ENCODE data around the gene LILRB4.
"Not testable (repeated sequence)": the region's sequence is repeated elsewhere in the genome, so short reads cannot be mapped to it uniquely, and the experiment has no call there.

Gene LILRB4

DNA sequence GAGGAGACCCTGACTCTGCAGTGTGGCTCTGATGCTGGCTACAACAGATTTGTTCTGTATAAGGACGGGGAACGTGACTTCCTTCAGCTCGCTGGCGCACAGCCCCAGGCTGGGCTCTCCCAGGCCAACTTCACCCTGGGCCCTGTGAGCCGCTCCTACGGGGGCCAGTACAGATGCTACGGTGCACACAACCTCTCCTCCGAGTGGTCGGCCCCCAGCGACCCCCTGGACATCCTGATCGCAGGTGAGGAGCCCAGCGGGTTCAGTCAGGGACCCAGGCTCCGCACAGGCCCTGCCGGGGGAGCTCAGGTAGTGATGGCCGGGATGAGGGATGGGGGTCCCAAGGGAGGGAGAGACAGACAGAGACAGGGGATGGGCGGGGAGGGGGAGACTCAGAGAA is 30.3 kb upstream of the LILRB4 start:
- not testable (repeated sequence) for ATAC-seq (ENCODE audit: low read depth); H3K4me3 ChIP-seq (ENCODE audit: severe bottlenecking); H3K27me3 ChIP-seq (ENCODE audit: insufficient read depth, poor library complexity, severe bottlenecking); H3K9me3 ChIP-seq (ENCODE audit: severe bottlenecking); H3K27ac ChIP-seq (ENCODE audit: poor library complexity, severe bottlenecking); H3K4me1 ChIP-seq (ENCODE audit: insufficient read depth, poor library complexity, severe bottlenecking); H3K36me3 ChIP-seq (ENCODE audit: low read depth); DNase-seq (ENCODE audit: low spot score)

DNA sequence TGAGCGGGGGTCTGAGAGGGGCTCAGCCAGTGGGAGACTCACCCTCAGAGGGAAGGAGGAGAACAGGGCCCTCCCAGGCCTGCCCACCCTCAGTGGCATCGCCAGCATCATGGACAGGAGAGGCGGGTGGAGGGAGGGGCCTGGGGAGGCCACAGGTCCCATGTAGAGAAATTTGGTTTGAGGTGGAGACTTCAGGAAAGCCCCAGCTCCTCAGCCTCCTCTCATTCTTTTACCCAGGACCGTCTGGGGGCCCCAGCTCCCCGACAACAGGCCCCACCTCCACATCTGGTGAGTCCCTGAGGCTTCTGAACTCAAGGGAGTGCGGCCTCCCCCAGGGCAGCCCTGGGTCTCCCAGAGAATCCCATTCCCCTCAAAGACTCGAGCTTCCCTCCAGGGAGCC is 29.4 kb upstream of the LILRB4 start:
- no peaks in the 10 kb centered on the region for H3K4me1 ChIP-seq (ENCODE audit: insufficient read depth, poor library complexity, severe bottlenecking)
- DNase-seq (ENCODE audit: low spot score), result no peak
- TF ChIP-seq, protein P1, sequence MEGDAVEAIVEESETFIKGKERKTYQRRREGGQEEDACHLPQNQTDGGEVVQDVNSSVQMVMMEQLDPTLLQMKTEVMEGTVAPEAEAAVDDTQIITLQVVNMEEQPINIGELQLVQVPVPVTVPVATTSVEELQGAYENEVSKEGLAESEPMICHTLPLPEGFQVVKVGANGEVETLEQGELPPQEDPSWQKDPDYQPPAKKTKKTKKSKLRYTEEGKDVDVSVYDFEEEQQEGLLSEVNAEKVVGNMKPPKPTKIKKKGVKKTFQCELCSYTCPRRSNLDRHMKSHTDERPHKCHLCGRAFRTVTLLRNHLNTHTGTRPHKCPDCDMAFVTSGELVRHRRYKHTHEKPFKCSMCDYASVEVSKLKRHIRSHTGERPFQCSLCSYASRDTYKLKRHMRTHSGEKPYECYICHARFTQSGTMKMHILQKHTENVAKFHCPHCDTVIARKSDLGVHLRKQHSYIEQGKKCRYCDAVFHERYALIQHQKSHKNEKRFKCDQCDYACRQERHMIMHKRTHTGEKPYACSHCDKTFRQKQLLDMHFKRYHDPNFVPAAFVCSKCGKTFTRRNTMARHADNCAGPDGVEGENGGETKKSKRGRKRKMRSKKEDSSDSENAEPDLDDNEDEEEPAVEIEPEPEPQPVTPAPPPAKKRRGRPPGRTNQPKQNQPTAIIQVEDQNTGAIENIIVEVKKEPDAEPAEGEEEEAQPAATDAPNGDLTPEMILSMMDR (IDR thresholded peaks at IDR 0.05; ENCODE audit: poor library complexity, severe bottlenecking), result no peak
- H3K27ac ChIP-seq (ENCODE audit: poor library complexity, severe bottlenecking), result no peak overlapping the region
- H3K27me3 ChIP-seq (ENCODE audit: insufficient read depth, poor library complexity, severe bottlenecking), result peaks cover 4% of the 10 kb centered on the region
- no peaks in the 10 kb centered on the region for H3K36me3 ChIP-seq (ENCODE audit: low read depth)
- ATAC-seq (ENCODE audit: low read depth), result no peak
- H3K4me3 ChIP-seq (ENCODE audit: severe bottlenecking), result no peak overlapping the region
- H3K9me3 ChIP-seq (ENCODE audit: severe bottlenecking), result no peaks in the 10 kb centered on the region

DNA sequence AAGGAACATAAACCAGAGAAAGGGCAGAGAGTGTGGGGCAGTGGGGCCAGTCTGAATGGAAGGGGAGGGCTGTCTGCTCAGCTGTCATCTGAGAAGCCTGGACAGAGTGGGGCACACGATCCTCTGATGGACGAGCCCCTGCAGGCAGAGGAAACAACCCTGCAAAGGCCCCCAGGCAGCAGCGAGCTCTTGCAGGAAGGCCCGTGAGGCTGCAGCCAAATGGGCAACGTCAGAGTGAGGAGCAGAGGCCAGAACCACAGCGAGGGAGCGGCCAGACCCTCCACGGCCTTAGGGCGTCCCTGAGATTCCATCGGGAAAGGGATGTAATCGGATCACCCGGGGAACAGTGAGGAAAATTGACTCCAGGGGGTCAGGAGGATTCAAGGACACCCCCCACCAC is 26.7 kb upstream of the LILRB4 start:
- H3K9me3 ChIP-seq (ENCODE audit: severe bottlenecking); H3K4me3 ChIP-seq (ENCODE audit: severe bottlenecking); H3K27me3 ChIP-seq (ENCODE audit: insufficient read depth, poor library complexity, severe bottlenecking); H3K27ac ChIP-seq (ENCODE audit: poor library complexity, severe bottlenecking); ATAC-seq (ENCODE audit: low read depth); H3K4me1 ChIP-seq (ENCODE audit: insufficient read depth, poor library complexity, severe bottlenecking); H3K36me3 ChIP-seq (ENCODE audit: low read depth); DNase-seq (ENCODE audit: low spot score): not testable (repeated sequence)

DNA sequence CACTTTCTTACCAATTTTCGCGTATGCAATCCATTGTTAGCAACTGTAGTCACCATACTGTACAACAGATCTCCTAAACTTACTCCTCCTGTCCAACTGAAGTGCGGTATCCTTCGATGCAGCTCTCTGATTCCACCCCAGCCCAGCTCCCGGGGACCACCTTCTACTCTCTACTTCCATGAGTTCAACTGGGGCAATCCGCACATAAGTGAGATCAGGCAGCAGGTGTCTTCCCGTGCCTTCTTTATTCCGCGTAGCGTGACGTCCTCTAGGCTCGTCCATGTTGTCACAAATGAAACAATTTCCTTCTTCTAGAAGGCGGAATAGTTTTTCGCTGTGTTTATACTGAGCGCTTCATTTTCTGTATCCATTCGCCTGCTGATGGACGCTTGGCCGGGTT is 24.1 kb upstream of the LILRB4 start:
- Histone ChIP-seq H3K4me1 (ENCODE audit: insufficient read depth, poor library complexity, severe bottlenecking) (no peaks in the 10 kb centered on the region), H3K4me3 (ENCODE audit: severe bottlenecking) (no peak overlapping the region), H3K9me3 (ENCODE audit: severe bottlenecking) (no peaks in the 10 kb centered on the region), H3K36me3 (ENCODE audit: low read depth) (no peaks in the 10 kb centered on the region), H3K27me3 (ENCODE audit: insufficient read depth, poor library complexity, severe bottlenecking) (peaks cover 16% of the 10 kb centered on the region), H3K27ac (ENCODE audit: poor library complexity, severe bottlenecking) (no peak overlapping the region)
- TF ChIP-seq, protein P1 (IDR thresholded peaks at IDR 0.05; ENCODE audit: poor library complexity, severe bottlenecking), result no peak
- ATAC-seq (ENCODE audit: low read depth) (no peak), DNase-seq (ENCODE audit: low spot score) (no peak)

DNA sequence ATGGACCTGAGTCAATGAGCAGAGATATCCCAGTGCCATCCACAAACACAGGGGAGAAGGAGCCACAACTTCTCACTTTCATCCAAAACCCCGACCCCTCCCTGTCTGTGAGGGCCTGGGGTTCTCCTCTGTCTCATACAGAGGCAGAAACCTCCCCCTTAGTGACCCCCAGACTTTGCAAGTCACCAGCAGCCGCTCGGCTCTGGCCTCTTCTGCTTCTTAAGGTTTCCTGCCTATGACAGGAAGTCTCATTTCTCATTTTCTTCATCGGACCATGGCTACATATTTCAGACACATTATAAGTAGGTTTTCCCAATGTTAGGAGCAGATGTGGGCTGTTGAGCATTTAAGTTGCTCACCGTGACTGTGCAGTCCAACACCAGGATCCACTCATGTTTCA is 19.8 kb upstream of the LILRB4 start:
- H3K27me3 ChIP-seq (ENCODE audit: insufficient read depth, poor library complexity, severe bottlenecking), result peaks cover 12% of the 10 kb centered on the region

DNA sequence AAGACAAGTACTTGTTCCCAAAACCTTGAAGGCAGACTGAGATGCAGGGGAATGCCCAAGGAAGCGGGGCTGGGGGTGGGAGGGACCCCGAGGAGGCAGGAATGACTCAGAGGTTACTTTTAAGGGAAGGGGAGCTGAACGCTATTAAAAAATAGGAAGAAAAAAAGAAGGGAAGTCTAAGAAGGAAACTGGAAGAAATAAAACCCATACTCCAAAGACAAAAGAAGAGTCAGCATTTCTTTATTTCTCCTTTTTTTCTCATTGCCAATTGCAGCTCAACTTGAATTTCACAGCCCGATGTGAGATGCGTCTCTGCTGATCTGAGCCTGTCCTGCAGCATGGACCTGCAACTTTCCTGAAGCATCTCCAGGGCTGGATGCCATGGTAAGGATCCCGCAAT is 19.2 kb upstream of the LILRB4 start:
- DNase-seq (ENCODE audit: low spot score), result not testable (repeated sequence)

More for the DNA sequence above, 19.8 kb upstream of the LILRB4 start:
- ATAC-seq (ENCODE audit: low read depth); H3K9me3 ChIP-seq (ENCODE audit: severe bottlenecking); H3K4me3 ChIP-seq (ENCODE audit: severe bottlenecking); H3K27ac ChIP-seq (ENCODE audit: poor library complexity, severe bottlenecking); H3K4me1 ChIP-seq (ENCODE audit: insufficient read depth, poor library complexity, severe bottlenecking); DNase-seq (ENCODE audit: low spot score); H3K36me3 ChIP-seq (ENCODE audit: low read depth): not testable (repeated sequence)

DNA sequence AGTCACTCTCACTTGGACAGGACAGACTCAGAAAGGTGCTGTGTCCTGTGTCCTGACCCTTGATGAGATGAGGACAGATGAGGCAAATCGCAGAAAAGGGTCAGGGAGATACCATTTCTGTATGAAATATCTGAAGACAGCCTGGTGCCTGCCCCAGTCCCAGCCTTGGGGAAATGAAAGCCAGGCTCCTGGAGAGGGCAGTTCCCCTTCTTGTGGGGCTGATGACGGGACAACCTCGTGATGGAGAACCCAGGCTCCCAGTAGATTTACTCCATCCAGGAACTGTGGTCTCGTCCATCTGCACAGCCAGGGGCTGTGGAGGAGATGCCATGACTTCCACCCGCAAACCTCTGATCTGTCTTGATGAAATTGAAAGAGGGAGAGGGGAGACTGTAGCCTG is 18.7 kb upstream of the LILRB4 start:
- H3K27ac ChIP-seq (ENCODE audit: poor library complexity, severe bottlenecking), result no peak overlapping the region
- TF ChIP-seq, protein P1 (IDR thresholded peaks at IDR 0.05; ENCODE audit: poor library complexity, severe bottlenecking), result no peak
- H3K4me1 ChIP-seq (ENCODE audit: insufficient read depth, poor library complexity, severe bottlenecking), result no peaks in the 10 kb centered on the region
- H3K27me3 ChIP-seq (ENCODE audit: insufficient read depth, poor library complexity, severe bottlenecking), result peaks cover 12% of the 10 kb centered on the region
- H3K36me3 ChIP-seq (ENCODE audit: low read depth), result no peaks in the 10 kb centered on the region
- no peak for ATAC-seq (ENCODE audit: low read depth)
- DNase-seq (ENCODE audit: low spot score), result no peak
- no peak overlapping the region for H3K4me3 ChIP-seq (ENCODE audit: severe bottlenecking)
- H3K9me3 ChIP-seq (ENCODE audit: severe bottlenecking), result no peaks in the 10 kb centered on the region

More for the DNA sequence above, 19.2 kb upstream of the LILRB4 start:
- not testable (repeated sequence) for H3K4me1 ChIP-seq (ENCODE audit: insufficient read depth, poor library complexity, severe bottlenecking); H3K36me3 ChIP-seq (ENCODE audit: low read depth); H3K9me3 ChIP-seq (ENCODE audit: severe bottlenecking); H3K4me3 ChIP-seq (ENCODE audit: severe bottlenecking); ATAC-seq (ENCODE audit: low read depth); H3K27ac ChIP-seq (ENCODE audit: poor library complexity, severe bottlenecking)
- H3K27me3 ChIP-seq (ENCODE audit: insufficient read depth, poor library complexity, severe bottlenecking), result peaks cover 12% of the 10 kb centered on the region
